Hepatocyte (in vitro differentiated cells): ENCODE data around the gene HPF1. TPM values are rescaled to one million over a fixed set of nuclear protein-coding genes. Genes with fewer than 3 reads are reported as not detected.
A peak's percentile ranks its signal among the peaks of the same experiment; 100 is the strongest.

Experiments used
- DNase-seq: peaks from one replicate; pipeline ENCODE4 v3.0.0-alpha.2; 2016; ENCODE audit warnings: low spot score
- H2AFZ ChIP-seq: fragments of 200-600 bp; sonication (generic); 2 replicates; pipeline ENCODE4 v1.6.0; 2016; ENCODE audit warnings: antibody characterized with exemption, mild to moderate bottlenecking
- H3K27ac ChIP-seq: fragments of 200-600 bp; sonication (generic); 2 replicates; pipeline ENCODE4 v1.5.1; 2016; ENCODE audit warnings: mild to moderate bottlenecking
- H3K27me3 ChIP-seq: fragments of 200-600 bp; sonication (generic); 2 replicates; pipeline ENCODE4 v1.6.1; 2016
- H3K36me3 ChIP-seq: fragments of 200-600 bp; sonication (generic); replicated peaks from 2 replicates; pipeline ENCODE4 v1.5.1; 2016; ENCODE audit warnings: low read depth; ENCODE audit not compliant: insufficient read depth
- H3K4me1 ChIP-seq: fragments of 200-600 bp; sonication (generic); 2 replicates; pipeline ENCODE4 v1.5.1; 2016; ENCODE audit warnings: mild to moderate bottlenecking, moderate library complexity; ENCODE audit not compliant: insufficient read depth
- H3K4me2 ChIP-seq: fragments of 200-600 bp; sonication (generic); 2 replicates; pipeline ENCODE4 v1.6.0; 2016
- H3K4me3 ChIP-seq: fragments of 200-600 bp; sonication (generic); 2 replicates; pipeline ENCODE4 v1.5.1; 2016; ENCODE audit warnings: mild to moderate bottlenecking
- H3K79me2 ChIP-seq: fragments of 200-600 bp; sonication (generic); 2 replicates; pipeline ENCODE4 v1.6.0; 2017; ENCODE audit warnings: mild to moderate bottlenecking
- H3K9me2 ChIP-seq: fragments of 200-600 bp; sonication (generic); replicated peaks from 2 replicates; pipeline ENCODE4 v1.6.0; 2017; ENCODE audit warnings: mild to moderate bottlenecking; ENCODE audit not compliant: insufficient read depth
- H3K9me3 ChIP-seq: fragments of 200-600 bp; sonication (generic); 2 replicates; pipeline ENCODE4 v1.5.1; 2016; ENCODE audit warnings: low read depth, mild to moderate bottlenecking
- H4K20me1 ChIP-seq: fragments of 200-600 bp; sonication (generic); 2 replicates; pipeline ENCODE4 v1.6.0; 2016; ENCODE audit warnings: mild to moderate bottlenecking; ENCODE audit not compliant: insufficient read depth, poor library complexity, severe bottlenecking
- EZH2 ChIP-seq: fragments of 200-600 bp; sonication (generic); IDR thresholded peaks from 2 replicates; pipeline ENCODE4 v1.6.1; 2016; ENCODE audit warnings: antibody characterized with exemption, mild to moderate bottlenecking, borderline replicate concordance
- EZH2phosphoT487 ChIP-seq: fragments of 200-600 bp; sonication (generic); IDR thresholded peaks from one replicate; pipeline ENCODE4 v1.6.1; 2018; ENCODE audit warnings: antibody characterized with exemption, mild to moderate bottlenecking, low read depth, moderate library complexity; ENCODE audit not compliant: unreplicated experiment, severe bottlenecking
- WGBS: methylation state at CpG from one replicate; pipeline ENCODE4 v1.1.6; 2016; ENCODE audit warnings: low lambda C conversion rate; ENCODE audit errors: missing lambda C conversion rate; 5-methylcytosine and 5-hydroxymethylcytosine counted together
- polyA plus RNA-seq: library from polyadenylated mRNA; unstranded; fragments of >200 nt; fragmentation: Nextera tagmentation; extraction: Ambion mirVana; gene quantifications from 2 replicates; pipeline ENCODE4 v1.2.1, GENCODE V29; 2016
- total RNA-seq: library from RNA; depleted of rRNA; stranded (reverse); fragments of >200 nt; gene quantifications from 2 replicates; pipeline ENCODE4 v1.2.3, GENCODE V29; 2014
- TF ChIP-seq, protein P1 (sequence below): fragments of 200-600 bp; sonication (generic); IDR thresholded peaks from 2 replicates; pipeline ENCODE4 v1.5.1; 2016; ENCODE audit warnings: antibody characterized with exemption, mild to moderate bottlenecking; ENCODE audit not compliant: poor library complexity

The HPF1 gene
- total and polyA plus RNA-seq, 2 experiments from 2014 or later: 25.7 to 29.0 TPM

DNA sequence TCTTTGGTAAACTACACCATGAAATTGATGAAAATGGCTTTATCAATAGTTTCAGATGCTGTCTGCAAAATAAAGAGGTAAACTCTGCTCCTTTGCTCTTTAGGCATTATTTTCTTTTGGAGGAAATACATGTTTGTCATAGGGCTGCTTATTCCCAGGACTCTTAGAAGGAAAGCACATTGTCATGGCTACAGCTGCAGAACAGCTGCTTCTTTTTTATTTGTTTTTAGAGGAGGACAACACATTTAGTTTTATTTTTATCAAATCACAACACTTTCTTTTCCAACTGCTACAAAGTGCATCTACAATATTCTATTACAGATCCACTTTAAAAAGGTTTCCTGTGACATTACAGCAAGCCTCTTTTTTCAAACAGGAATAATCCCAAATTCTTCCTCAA is 12.7 kb upstream of the HPF1 start:
- no peaks in the 10 kb centered on the region for H3K9me3 ChIP-seq
- H3K27ac ChIP-seq: no peak overlapping the region
- DNase-seq: no peak
- H3K9me2 ChIP-seq: no peaks in the 10 kb centered on the region
- H3K27me3 ChIP-seq: no peaks in the 10 kb centered on the region
- H3K79me2 ChIP-seq: no peaks in the 10 kb centered on the region
- H3K36me3 ChIP-seq: no peaks in the 10 kb centered on the region
- H4K20me1 ChIP-seq: no peaks in the 10 kb centered on the region
- H3K4me1 ChIP-seq: peaks cover 8% of the 10 kb centered on the region
- H3K4me2 ChIP-seq: peak overlapping the region; percentile 16
- H2AFZ ChIP-seq: no peak overlapping the region
- no peak for TF ChIP-seq EZH2phosphoT487
- no peak for TF ChIP-seq EZH2
- TF ChIP-seq, protein P1, sequence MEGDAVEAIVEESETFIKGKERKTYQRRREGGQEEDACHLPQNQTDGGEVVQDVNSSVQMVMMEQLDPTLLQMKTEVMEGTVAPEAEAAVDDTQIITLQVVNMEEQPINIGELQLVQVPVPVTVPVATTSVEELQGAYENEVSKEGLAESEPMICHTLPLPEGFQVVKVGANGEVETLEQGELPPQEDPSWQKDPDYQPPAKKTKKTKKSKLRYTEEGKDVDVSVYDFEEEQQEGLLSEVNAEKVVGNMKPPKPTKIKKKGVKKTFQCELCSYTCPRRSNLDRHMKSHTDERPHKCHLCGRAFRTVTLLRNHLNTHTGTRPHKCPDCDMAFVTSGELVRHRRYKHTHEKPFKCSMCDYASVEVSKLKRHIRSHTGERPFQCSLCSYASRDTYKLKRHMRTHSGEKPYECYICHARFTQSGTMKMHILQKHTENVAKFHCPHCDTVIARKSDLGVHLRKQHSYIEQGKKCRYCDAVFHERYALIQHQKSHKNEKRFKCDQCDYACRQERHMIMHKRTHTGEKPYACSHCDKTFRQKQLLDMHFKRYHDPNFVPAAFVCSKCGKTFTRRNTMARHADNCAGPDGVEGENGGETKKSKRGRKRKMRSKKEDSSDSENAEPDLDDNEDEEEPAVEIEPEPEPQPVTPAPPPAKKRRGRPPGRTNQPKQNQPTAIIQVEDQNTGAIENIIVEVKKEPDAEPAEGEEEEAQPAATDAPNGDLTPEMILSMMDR: no peak
- H3K4me3 ChIP-seq: no peak overlapping the region

- no peaks in the 10 kb centered on the region for H3K9me2 ChIP-seq
- H2AFZ ChIP-seq: no peak overlapping the region
- no peaks in the 10 kb centered on the region for H3K79me2 ChIP-seq
- H4K20me1 ChIP-seq: no peaks in the 10 kb centered on the region
- H3K4me3 ChIP-seq: no peak overlapping the region
- H3K36me3 ChIP-seq: no peaks in the 10 kb centered on the region
- H3K9me3 ChIP-seq: no peaks in the 10 kb centered on the region
- DNase-seq: no peak
- no peaks in the 10 kb centered on the region for H3K27me3 ChIP-seq
- WGBS: 91% methylated on average over 3 of the region's 3 CpGs
- TF ChIP-seq EZH2 (no peak), EZH2phosphoT487 (no peak)
- TF ChIP-seq, protein P1: no peak
- H3K4me2 ChIP-seq: no peak overlapping the region
- no peak overlapping the region for H3K27ac ChIP-seq
- peaks cover 8% of the 10 kb centered on the region for H3K4me1 ChIP-seq
Measured at GRCh38 chr4:169768385-169768784, 10.6 kb upstream of the HPF1 start.

DNA sequence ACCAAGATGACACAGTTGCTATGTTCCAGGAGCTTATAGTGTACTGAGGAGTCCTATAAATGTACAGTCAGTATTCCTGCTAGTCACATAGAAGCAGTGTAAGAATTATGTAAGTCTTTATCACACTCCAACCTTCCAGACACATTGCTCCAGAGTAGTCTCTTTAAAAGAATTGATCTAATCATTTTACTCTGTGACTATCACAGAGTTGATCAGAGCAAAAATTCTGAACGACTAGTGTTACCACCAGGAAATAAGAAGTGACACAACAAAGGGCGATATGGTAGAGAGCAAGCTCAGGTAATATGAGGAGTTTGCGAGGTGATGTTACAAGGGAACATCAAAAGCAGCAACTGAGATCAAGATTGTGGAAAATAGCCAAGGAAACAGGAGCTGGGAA is 9.0 kb upstream of the HPF1 start:
- Histone ChIP-seq H3K9me3 (no peaks in the 10 kb centered on the region), H3K27ac (no peak overlapping the region), H3K27me3 (no peaks in the 10 kb centered on the region), H4K20me1 (no peaks in the 10 kb centered on the region), H3K4me2 (no peak overlapping the region), H2AFZ (no peak overlapping the region), H3K79me2 (no peaks in the 10 kb centered on the region), H3K4me3 (no peak overlapping the region), H3K36me3 (no peaks in the 10 kb centered on the region), H3K9me2 (no peaks in the 10 kb centered on the region), H3K4me1 (peaks cover 8% of the 10 kb centered on the region)
- no peak for TF ChIP-seq EZH2
- TF ChIP-seq, protein P1: no peak
- WGBS: 69% methylated on average over 3 of the region's 3 CpGs
- no peak for DNase-seq

DNA sequence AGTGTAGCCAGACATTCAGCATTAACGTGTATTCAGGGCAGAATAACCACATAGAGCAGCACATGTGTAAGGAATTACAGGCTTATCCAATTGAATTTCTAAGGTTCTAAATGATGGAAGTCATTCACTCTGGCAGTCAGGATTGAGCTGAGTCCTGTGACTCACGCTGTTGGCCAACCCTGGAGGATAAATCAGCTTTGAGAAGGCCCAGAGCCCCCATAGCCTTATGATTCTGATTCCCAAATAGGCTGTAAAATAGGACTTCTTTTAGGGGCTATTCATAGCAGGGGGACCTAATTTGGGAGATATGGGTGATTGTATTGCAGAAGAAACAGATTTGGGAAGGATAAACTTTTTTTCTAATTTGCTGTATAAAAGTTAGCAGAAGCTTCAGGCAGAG is 8.1 kb upstream of the HPF1 start:
- Histone ChIP-seq H3K4me1 (peaks cover 8% of the 10 kb centered on the region), H3K27ac (no peak overlapping the region), H3K4me2 (no peak overlapping the region), H3K9me3 (no peaks in the 10 kb centered on the region), H2AFZ (no peak overlapping the region), H3K79me2 (no peaks in the 10 kb centered on the region), H3K4me3 (no peak overlapping the region), H4K20me1 (no peaks in the 10 kb centered on the region), H3K27me3 (no peaks in the 10 kb centered on the region), H3K36me3 (no peaks in the 10 kb centered on the region), H3K9me2 (no peaks in the 10 kb centered on the region)
- WGBS: 54% methylated on average over 2 of the region's 2 CpGs
- TF ChIP-seq, protein P1: no peak
- TF ChIP-seq EZH2 (no peak), EZH2phosphoT487 (no peak)
- DNase-seq: no peak
